NCI-H524 treated with DMSO at 0.1 percent for 48 hours (cell line): Measurements from ENCODE around the gene ITGB7.

Source experiments
- DNase-seq: peaks from one replicate; lab custom pipeline; 2025; lab: John Stamatoyannopoulos, UW

Gene ITGB7

DNA sequence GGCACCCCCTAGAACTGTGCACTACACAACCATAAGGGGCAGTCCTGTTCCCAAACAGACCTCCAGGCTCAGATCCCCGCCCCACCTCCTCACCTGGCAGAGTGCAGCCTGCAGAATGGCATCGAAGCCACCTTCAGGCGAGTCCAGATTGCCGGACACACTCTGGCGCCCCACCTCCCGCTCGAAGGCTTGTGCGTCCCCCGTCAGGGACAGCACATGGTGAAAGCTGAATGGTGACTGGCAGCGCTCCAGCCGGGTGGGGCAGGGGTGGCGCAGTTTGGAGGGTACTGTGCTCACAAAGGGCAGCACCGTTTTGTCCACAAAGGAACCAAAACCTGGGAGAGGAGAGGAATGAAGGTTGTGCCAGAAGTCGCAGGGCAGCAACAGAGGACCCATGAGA is 10.6 kb downstream of the ITGB7 start:
- DNase-seq, result no peak

DNA sequence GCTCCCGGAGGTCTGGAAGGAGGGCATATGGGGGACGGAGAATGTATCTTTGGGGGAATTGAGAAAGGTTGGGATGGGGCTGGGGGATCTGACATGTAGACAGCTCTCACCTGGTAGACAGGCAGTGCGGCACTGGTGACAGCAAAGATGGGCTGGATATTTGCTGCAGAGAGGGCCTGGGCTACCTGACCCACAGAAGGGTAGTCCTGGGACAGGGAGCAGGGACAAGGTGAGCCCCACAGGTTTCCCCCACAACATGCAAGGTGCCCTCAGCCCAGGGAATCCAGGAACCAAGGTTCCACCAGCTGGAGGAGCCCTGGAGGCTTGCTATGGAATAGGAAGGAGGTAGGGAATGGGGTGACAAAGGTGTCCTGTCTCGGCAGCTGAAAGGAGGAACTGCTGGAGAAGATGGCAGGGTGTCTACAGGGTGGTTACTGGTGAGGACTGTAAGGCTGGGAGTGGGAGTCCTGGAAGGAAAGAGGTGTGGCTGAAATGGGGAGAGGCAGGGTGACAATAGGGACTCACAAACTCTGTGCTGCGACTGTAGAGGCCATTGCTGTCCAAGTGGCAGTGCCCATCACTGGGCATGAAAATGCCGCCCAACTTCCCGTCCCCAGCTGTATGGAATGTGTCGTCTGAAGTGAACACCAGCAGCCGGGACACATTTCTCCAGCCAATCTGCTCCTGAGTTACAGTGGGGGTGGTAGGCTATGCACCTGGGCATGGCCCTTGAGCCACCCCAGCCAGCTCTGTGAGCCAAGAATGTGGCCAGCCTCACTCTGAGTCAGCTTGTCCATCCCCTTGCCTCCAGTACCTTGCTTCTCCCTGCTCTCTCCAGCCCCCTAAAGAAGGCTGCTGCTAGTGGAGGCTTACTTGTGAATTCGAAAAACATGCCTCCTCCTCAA is 11.3 kb downstream of the ITGB7 start:
- DNase-seq, result no peak

DNA sequence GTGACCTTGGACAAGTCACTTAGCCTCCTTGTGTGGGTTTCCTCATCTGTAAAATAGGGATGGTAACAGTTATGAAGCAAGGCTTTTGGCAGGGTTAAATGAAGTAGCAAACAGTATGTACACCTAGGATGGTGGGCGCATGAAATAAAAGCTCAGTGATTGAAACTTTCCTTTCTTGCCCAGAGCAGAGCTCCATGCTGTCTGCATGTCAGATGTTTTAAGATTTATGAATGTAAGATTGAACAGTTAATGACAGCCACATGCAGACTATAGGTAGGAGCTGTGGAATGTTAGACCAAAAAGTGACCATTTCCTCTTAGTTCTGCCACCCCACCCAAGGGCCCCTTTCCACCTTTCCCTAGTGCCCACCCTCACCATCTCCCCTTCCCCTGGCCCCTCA is 12.1 kb downstream of the ITGB7 start:
- DNase-seq, result no peak

DNA sequence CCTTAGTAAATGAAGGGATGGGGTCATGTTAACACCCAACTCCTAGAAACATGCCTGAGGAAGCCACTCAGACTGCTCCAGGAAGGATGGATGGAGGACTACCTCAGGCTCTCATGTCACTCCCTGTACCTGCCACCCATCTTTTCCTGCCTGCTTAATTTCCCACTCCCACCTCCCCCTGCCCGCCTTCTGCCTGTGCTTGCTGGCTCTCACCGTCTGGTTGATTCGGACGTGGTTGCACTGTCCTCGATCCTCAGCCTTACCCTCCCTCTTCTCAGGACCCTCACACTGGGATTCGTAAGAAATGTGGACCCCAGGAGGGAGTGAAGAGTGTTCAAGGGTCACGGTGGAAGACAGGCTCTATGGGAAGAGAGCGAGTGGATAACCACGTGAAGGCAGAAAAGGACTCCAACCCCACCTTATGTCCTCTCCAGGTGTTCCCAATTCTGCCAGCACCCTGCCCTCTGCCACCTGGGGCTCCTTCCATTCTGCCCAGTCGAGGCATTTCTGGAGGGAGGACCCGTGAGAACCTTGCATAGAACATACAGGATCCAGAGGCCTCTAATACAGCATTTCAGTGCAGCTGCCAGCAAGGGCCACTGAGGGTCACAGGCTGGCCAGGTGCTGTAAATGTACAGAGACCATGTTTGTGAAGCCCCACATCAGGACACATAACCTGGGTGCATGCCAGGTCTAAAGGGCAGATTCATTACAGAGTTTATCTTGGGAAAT is 12.9 kb downstream of the ITGB7 start:
- DNase-seq, result no peak

DNA sequence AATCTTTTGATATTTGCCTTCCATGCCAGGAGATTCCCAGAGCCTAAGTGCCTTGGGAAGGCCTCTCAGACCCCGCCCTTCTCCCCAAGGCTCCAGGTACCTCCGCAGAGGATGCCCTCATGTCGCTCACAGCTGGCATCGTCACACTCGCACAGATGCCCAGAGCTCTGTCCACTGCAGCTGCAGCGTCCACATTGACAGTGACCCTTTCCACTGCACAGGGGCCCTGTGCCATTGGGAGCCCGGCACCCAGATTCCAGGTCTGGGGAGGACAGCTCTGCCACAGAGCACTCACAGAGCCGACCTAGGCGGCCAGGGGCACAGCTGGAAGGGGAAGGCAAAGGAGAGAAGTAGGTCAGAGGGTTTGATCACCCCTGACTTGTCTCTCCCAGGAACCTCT is 14.0 kb downstream of the ITGB7 start:
- no peak for DNase-seq

GRCh38 chr12:53192531-53193021 is 14.5 kb downstream of the ITGB7 start:
- DNase-seq, result no peak

- no peak for DNase-seq
Measured at GRCh38 chr12:53191885-53192530, 15.0 kb downstream of the ITGB7 start.

GRCh38 chr12:53191096-53191884 is 15.8 kb downstream of the ITGB7 start:
- DNase-seq, result no peak

GRCh38 chr12:53190108-53190729 is 16.8 kb downstream of the ITGB7 start:
- no peak for DNase-seq

- DNase-seq, result no peak
Measured at GRCh38 chr12:53187145-53187899, 19.7 kb downstream of the ITGB7 start.

DNA sequence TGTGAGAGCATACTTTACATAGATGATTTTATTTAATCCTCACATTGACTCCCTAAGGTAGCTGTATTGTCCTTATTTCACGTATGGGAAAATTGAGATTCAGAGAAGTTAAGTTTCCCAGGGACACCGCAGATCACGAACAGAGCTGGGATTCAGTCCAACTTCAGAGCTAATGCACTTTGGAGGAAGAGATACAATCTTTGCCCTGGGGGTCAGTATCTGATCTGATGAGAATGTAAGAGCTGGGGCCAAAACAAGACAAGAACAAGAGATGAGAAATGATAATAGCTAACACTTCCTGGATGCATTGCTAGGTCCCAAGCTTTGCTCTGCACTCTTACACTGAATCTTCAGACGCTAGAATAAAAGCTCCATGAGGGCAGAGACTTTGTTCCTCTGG is 20.3 kb downstream of the ITGB7 start:
- DNase-seq, result no peak

GRCh38 chr12:53185582-53186153 is 21.4 kb downstream of the ITGB7 start:
- no peak for DNase-seq

GRCh38 chr12:53184828-53185227 is 22.2 kb downstream of the ITGB7 start:
- DNase-seq, result no peak

- no peak for DNase-seq
Measured at GRCh38 chr12:53182903-53183302, 24.1 kb downstream of the ITGB7 start.

DNA sequence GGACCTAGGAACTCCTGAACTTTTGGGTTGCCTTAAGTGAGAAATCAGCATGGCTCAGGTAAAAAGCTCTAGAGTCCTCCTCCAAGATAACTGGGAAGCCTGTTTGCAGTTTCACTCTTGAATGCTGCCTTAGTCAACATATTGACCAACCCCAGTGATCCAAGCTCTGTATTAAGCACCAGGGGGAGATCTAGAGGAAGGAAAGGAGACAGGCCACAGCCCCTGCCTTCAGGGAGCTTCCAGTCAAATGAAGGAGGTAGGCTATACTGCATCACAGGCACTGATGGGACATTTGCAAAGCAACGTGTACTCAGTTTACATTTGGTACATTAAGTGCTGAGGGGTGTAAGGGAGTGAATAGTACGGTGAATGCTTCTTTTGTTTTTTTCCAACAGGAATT is 25.1 kb downstream of the ITGB7 start:
- DNase-seq, result no peak

- no peak for DNase-seq
Measured at GRCh38 chr12:53180931-53181645, 26.0 kb downstream of the ITGB7 start.

DNA sequence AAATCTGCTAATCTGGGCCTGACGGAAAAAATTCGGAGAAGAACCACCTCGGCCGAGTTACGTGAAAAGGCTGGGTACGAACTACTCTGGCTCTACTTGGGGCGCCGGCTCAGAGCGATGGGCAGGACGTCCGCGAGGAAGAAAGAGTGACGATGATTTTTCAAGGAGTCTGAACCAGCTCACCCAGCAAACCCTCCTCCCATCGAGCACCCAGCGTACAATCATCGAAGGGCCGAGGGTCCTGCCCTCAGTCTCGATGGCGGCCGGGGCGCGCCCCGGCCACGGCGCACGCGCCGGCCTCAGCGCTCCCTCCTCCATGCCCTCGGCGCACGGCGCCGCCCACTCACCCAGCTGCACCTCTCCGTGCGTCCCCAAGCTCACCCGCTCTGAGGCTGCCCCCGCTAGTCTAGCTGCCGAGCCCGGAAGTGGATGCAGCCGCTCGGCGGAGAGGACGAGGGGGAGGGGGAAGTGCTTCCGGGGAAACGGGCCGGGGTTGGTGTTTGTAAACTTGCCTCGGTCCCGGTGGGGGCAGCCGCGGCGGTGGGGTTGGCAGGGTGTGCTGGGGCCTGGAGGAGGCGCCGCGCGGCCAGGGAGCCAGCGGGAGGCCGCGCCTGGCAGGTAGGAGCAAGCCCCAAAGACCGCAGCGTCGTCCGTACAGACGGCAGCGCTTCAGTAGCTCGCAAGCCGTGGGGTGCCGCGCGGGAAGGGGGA is 26.7 kb downstream of the ITGB7 start, which contains the start of the genes CSAD and ZNF740:
TSS of gene CSAD (minus strand) at position 706 of the 711 bp plus-strand sequence. CDS start 7,455 bp downstream, outside the sequence.
TSS of gene ZNF740 (plus strand) at position 503 of the 711 bp plus-strand sequence. CDS start 1,262 bp downstream, outside the sequence.
- DNase-seq, result peak; percentile 84

DNA sequence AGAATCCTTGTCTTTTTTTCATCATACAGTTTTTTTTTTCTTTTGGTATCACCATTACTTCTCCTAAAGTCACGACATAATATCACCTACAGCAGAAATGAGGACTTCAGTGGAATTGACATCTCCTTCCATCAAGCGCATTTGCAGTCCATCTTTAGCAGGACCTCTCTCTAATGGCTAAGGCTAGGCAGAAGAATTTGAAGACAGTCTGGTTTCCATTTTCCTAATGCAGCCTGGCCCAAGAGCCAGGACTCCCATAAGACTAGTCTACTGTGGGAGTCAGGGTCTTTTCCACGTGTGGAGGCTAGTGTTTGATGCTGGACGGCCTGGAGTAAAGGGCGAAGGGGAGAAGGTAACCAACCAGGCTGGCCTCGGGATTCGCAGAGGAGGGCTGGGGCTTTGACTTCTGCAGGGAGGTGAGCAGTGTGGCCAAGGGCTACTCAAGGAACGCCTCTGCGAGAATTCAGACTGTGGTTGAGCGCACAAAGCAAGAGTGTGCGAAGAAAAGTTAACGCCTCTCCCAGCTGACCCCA is 27.3 kb downstream of the ITGB7 start:
- DNase-seq, result no peak
